ENCODE data around the gene AMPD1.

- TF ChIP-seq MAX (IDR thresholded peaks at IDR 0.05; ENCODE audit: low read depth) (no peak), RXRA (IDR thresholded peaks at IDR 0.05; ENCODE audit: borderline replicate concordance, low read depth) (no peak), USF1 (IDR thresholded peaks at IDR 0.05; ENCODE audit: borderline replicate concordance, low read depth) (no peak), POLR2AphosphoS5 (IDR thresholded peaks at IDR 0.05; ENCODE audit: low read depth, low read length) (no peak), IRF3 (IDR thresholded peaks at IDR 0.05; ENCODE audit: low read depth, low read length) (no peak)
- TF ChIP-seq, protein P1, sequence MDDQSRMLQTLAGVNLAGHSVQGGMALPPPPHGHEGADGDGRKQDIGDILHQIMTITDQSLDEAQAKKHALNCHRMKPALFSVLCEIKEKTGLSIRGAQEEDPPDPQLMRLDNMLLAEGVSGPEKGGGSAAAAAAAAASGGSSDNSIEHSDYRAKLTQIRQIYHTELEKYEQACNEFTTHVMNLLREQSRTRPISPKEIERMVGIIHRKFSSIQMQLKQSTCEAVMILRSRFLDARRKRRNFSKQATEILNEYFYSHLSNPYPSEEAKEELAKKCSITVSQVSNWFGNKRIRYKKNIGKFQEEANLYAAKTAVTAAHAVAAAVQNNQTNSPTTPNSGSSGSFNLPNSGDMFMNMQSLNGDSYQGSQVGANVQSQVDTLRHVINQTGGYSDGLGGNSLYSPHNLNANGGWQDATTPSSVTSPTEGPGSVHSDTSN (IDR thresholded peaks at IDR 0.05) = no peak
- TF ChIP-seq, protein P2, sequence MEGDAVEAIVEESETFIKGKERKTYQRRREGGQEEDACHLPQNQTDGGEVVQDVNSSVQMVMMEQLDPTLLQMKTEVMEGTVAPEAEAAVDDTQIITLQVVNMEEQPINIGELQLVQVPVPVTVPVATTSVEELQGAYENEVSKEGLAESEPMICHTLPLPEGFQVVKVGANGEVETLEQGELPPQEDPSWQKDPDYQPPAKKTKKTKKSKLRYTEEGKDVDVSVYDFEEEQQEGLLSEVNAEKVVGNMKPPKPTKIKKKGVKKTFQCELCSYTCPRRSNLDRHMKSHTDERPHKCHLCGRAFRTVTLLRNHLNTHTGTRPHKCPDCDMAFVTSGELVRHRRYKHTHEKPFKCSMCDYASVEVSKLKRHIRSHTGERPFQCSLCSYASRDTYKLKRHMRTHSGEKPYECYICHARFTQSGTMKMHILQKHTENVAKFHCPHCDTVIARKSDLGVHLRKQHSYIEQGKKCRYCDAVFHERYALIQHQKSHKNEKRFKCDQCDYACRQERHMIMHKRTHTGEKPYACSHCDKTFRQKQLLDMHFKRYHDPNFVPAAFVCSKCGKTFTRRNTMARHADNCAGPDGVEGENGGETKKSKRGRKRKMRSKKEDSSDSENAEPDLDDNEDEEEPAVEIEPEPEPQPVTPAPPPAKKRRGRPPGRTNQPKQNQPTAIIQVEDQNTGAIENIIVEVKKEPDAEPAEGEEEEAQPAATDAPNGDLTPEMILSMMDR (IDR thresholded peaks at IDR 0.05) = no peak
- TF ChIP-seq, protein P3, sequence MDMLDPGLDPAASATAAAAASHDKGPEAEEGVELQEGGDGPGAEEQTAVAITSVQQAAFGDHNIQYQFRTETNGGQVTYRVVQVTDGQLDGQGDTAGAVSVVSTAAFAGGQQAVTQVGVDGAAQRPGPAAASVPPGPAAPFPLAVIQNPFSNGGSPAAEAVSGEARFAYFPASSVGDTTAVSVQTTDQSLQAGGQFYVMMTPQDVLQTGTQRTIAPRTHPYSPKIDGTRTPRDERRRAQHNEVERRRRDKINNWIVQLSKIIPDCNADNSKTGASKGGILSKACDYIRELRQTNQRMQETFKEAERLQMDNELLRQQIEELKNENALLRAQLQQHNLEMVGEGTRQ (IDR thresholded peaks at IDR 0.05; ENCODE audit: borderline replicate concordance, low read depth, low read length) = no peak
These were observed 17.6 kb upstream of the AMPD1 start for GRCh38 chr1:114712977-114713376.
